ENCODE results near the gene NABP2.

- TF ChIP-seq GLIS3 (CRISPR knock-in tag; IDR thresholded peaks at IDR 0.05) (no peak), CREB5 (CRISPR knock-in tag; IDR thresholded peaks at IDR 0.05; ENCODE audit: low read depth) (no peak)
- TF ChIP-seq, protein P1, sequence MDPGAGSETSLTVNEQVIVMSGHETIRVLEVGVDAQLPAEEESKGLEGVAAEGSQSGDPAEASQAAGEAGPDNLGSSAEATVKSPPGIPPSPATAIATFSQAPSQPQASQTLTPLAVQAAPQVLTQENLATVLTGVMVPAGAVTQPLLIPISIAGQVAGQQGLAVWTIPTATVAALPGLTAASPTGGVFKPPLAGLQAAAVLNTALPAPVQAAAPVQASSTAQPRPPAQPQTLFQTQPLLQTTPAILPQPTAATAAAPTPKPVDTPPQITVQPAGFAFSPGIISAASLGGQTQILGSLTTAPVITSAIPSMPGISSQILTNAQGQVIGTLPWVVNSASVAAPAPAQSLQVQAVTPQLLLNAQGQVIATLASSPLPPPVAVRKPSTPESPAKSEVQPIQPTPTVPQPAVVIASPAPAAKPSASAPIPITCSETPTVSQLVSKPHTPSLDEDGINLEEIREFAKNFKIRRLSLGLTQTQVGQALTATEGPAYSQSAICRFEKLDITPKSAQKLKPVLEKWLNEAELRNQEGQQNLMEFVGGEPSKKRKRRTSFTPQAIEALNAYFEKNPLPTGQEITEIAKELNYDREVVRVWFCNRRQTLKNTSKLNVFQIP (CRISPR knock-in tag; IDR thresholded peaks at IDR 0.05; ENCODE audit: borderline replicate concordance, low read depth), result no peak
These were observed 34.8 kb upstream of the NABP2 start, which contains the start of gene SMARCC2 for GRCh38 chr12:56189099-56189917.
